ENCODE results near the gene PDGFC.

DNA sequence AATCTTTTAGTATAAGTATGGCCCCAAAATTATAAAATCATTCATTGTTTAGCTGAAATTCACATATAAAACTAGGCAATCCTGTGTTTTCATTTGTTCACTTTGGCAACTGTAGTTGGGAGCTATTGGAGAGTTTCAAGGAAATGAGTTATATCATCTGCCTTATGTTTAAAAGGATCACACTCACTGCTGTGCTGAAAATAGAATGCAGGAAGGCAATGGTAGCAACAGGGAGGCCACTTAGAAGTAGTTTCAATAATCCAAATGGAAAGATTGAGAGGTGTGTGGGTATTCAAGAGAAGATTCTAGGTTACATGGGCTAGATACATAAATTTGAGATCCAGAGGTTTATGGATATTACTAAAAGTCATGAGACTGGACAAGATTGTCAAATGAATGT, 184.9 kb downstream of the PDGFC start:
- TF ChIP-seq POLR2AphosphoS5 (IDR thresholded peaks at IDR 0.05; ENCODE audit: borderline replicate concordance, low read depth, low read length) (no peak), EZH2 (IDR thresholded peaks at IDR 0.05) (no peak), FOXP2 (optimal IDR thresholded peaks at IDR 0.05; ENCODE audit: control extremely low read depth, extremely low read length, insufficient read depth) (no peak)
